GM21390 (cell line): ENCODE results near the gene MEI1.

Experiments
- ATAC-seq: cut with Tn5 transposase; IDR thresholded peaks from one replicate; pipeline ENCODE4 v1.9.1; 2021; ENCODE audit not compliant: unreplicated experiment

The MEI1 gene

GRCh38 chr22:41739576-41739975 is 40.3 kb downstream of the MEI1 start:
- no peak for ATAC-seq

- no peak for ATAC-seq
Observed at GRCh38 chr22:41742918-41743317, 43.6 kb downstream of the MEI1 start.

DNA sequence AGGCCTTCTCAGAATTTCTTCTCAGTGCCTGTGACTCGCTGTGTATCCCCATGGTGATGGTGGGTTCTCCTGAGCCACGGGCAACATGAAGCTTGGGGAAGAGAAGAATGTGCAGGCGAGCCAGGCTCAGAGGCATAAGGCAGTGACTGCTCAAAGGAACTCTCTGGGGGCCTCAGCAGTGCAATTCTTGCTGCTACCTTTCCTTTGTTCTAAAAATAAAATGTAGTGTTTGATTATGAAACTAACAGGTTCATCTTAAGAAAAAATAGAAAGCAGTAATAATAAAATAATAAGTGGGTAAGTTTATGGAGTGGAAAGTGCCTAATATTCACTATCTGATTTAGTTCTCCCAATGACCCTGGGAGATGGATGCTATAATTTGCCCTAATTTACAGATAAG is 46.7 kb downstream of the MEI1 start:
- ATAC-seq, result no peak

GRCh38 chr22:41746567-41747400 is 47.5 kb downstream of the MEI1 start:
- peak; percentile 84 for ATAC-seq

DNA sequence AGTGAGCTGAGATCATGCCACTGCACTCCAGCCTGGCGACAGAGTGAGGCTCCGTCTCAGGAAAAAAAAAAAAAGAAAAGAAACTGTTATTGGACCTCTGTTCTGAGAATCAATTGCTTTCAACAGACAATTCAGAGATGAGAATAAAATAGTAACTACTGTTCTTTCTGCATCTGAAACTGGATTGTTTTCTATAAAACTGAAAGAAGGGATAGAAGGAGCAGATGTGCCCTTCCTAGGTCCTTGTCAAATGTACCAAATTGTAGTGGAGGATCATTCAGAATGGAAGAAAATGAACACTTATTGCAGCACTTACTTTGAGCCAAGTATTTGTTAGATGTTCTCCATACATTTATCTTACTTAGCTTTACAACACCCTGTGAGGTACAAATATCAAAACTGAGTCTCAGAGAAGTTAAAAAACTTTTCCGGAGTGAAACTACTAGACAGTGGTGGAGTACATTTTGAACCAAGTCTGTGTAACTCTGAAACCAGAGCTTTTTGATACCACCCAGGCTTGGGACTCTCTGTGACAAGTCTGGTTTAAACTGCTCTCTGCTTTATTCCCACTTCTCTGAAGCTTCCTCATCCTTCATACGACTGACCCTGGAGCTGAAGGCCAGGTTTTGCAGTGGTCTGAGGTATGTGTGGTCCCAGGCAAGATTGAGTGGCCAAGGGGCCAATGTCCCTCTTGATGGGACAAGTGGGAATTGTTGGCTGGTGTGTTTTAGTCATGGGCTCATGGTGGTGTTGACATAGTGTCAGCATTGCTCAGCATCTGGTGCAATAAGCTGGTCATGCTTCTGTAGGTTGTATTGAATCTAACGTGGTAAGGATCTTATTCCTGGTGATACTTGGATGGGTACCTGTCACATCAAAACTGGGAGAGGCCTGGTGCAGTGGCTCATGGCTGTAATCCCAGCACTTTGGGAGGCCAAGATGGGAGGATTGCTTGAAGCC is 53.0 kb downstream of the MEI1 start:
- peak; percentile 69 for ATAC-seq

DNA sequence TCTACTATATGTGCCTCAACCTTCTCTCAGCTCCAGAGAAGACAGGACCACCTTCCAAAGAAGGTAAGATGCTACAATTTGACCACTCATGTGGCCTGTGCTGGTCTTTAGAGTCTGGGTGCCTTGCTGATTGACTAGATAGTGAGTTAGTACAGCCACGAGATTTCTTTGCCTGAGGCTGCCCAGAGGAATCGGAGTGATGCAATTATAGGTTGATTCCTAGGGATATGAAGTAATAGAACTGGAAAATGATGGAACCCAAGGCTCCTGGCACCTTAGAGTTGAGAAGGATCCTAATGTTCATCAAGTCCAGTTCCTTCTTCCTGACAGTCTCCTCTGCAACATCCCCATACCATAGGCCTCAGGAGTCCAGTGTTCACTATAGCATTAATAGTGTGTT is 54.7 kb downstream of the MEI1 start:
- no peak for ATAC-seq

DNA sequence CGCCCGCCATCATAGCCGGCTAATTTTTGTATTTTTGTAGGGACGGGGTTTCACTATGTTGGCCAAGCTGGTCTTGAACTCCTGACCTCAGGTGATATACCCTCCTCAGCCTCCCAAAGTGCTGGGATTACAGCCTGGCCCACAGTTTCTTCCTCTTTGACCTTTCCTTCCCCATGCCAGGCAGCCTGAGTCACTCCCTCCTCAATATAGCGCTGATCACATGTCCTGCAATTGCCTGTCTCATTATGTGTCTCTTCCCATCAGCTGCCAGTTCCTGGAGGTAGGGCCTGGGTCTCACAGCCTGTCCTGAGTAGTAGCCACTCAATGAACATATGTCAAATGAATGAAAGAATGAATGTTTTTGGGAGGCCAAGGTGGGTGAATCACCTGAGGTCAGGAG is 58.2 kb downstream of the MEI1 start:
- no peak for ATAC-seq

- ATAC-seq, result no peak
Observed at GRCh38 chr22:41758231-41758630, 58.9 kb downstream of the MEI1 start.

- ATAC-seq, result no peak
Observed at GRCh38 chr22:41762980-41763779, 63.9 kb downstream of the MEI1 start.

DNA sequence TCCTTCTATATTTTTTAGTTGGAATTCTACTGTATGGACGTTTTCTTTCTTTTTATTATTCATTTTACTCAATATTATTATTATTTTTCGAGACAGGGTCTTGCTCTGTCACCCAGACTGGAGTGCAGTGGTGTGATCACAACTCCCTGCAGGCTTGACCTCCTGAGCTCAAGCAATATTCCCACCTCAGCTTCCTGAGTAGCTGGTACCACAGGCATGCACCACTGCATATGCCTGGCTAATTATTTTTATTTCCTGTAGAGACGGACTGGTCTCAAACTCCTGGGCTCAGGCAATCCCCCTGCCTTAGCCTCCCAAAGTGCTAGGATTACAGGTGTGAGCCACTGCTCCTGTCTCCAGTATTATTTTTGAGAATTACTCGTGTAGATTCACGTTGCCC is 67.2 kb downstream of the MEI1 start:
- no peak for ATAC-seq

- no peak for ATAC-seq
Observed at GRCh38 chr22:41768430-41768829, 69.1 kb downstream of the MEI1 start.

DNA sequence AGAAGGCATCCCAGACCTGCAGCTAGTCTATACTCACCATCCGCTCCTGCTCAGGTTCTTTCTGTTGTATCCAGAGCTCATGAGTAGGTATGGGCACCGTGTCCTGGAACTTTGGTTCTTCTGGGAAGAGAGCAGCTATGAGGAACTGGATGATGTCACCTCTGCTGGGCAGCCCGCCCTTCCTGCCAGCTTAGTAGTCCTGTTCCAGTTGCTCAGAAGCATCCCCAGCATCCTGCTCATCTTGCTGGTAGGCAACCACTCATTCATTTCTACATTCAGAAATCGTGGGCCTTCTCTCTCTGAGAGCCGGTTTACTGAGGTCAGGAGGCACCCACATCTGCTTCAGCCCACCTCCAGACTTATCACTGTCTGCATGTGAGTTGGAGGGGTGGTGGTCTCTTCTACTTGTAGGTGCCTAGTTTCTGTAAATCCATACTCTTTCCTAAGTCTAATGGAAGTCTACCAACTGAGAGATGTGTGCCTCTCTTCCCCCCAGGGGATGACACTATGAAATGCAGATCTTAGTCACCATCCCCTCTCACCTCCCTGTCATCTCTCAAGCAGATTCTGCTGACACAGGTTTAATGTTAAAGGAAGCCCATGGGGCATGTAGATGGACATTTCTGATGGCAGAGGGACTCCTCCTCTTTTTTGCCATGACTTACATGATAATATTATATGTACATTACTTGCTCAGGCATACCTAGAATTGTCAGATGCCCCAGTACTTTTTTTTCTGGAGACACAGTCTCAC is 71.6 kb downstream of the MEI1 start:
- ATAC-seq, result no peak

DNA sequence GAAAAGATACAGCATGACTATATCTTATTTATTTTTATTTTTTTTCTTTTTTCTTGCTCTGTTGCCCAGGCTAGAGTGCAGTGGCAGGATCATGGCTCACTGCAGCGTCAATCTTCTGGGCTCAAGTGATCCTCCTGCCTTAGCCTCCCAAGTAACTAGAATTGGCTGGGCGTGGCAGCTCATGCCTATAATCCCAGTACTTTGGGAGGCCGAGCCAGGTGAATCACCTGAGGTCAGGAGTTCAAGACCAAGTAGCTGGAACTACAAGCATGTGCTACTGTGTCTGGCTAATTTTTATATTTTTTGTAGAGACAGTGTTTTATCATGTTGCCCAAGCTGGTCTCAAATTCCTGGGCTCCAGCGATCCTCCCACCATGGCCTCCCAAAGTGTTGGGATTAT is 72.9 kb downstream of the MEI1 start:
- no peak for ATAC-seq

GRCh38 chr22:41772645-41773044 is 73.3 kb downstream of the MEI1 start:
- no peak for ATAC-seq

- ATAC-seq, result no peak
Observed at GRCh38 chr22:41775338-41775737, 76.0 kb downstream of the MEI1 start.

DNA sequence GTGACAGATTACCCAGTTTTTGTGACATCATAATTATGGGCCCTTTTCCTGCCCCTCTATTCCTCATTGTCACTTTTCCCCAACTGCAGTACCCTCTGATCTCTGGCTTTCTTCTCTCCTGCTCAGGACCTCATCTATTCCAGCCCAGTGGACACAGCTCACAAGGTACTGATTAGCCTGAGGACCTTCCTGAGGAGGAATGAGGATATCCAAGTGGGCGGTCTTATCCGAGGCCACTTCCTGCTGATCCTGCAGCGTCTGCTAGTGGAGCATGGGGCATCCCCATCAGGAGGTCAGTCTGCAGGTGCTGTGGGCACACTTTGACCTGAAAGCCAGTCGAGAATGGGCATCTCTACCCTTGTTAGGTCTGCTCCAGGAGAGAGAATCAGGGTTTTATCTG is 76.7 kb downstream of the MEI1 start:
- ATAC-seq, result no peak

DNA sequence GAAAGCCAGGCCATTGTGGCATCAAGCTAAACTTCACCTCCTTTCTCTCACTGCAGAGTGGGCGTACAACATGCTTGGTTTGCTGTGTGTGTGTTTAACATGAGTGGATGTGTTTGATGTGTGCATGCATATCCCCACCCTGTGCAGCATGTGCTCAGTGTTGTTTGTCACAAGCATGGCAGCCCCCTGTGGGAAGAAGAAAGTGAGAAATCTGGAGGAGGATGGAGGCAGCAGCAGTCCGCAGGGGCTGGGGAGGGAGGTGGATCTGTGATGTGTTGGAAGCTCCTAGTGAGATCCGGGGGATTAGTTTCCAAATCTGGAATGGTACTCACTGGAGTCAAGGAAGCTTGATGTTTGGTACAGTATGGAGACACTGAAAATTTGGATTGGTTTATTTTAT is 77.1 kb downstream of the MEI1 start:
- ATAC-seq, result no peak

DNA sequence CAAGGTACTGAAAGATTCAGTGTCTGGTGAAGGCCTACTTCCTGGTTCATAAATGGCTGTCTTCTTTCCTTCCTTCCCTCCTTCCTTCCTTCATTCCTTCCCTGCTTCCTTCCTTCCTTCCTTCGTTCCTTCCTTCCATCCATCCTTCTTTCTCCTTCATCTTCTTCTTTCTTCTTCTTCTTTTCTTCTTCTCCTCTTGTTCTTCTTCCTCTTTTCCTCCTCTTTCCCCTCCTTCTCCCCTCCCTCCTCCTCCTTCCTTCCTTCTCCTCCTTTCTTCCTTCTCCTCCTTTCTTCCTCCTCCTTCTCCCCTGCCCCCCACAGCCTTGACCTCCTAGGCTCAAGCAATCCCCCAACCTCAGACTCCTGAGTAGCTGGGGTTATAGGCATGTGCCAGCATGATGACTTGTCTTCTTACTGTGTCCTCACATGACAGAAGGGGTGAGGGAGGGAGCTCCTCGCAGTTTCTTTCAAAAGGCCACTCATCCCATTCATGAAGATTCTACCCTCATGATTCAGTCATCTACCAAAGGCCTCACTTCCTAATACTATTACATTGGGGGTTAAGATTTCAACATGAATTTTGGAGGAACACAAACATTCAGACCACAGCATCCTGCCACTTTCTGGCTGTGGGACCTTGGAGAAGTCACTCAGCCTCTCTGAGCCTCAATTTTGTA is 78.6 kb downstream of the MEI1 start:
- ATAC-seq, result no peak

DNA sequence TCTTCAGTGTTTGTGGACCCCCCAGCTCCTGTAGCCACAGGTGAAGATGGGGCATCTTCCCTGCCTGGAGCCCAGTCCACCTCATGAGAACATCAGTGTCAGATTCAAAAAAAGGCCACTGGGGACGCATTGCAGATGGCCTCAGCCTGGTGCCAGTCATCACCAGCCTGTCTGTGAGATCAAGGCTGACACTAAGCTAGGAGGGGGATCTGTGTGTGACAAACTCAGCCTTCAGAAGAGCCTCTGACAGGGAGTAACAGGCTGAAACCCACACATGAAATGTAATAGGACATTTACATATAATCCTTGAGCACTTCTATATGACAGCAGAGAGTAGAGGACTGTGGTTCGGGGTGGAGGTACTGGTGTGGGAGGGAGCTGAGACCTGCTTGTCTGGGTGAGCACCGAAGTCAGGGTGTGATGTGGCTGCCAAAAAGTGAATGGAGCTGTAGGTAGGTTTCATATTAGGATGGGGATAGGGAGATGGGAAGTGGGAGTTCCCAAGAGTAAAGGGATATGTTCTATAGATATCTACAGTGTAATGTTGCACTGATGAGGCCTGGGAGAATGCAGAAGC is 80.7 kb downstream of the MEI1 start:
- no peak for ATAC-seq
